GM10248 (cell line): ENCODE data around the gene LPAR3.

Source experiments
- CTCF ChIA-PET: fragments of 300-600 bp; sonication (Branson Sonifier 250); formaldehyde crosslinking; extraction: SDS; loops from one replicate; lab custom pipeline; 2021; ENCODE audit warnings: antibody characterized with exemption; lab: Yijun Ruan, JAX
- POLR2A ChIA-PET: fragments of 350-650 bp; sonication (Branson Sonifier 250); formaldehyde crosslinking; extraction: SDS; loops from one replicate; lab custom pipeline; 2020; ENCODE audit warnings: antibody characterized with exemption; lab: Yijun Ruan, JAX
- DNase-seq: peaks from one replicate; pipeline ENCODE4 v3.0.0; 2012; ENCODE audit errors: extremely low spot score
- CTCF ChIP-seq: IDR thresholded peaks from 2 replicates; pipeline ENCODE4 v1.5.1; 2012; ENCODE audit warnings: mild to moderate bottlenecking, low read depth; ENCODE audit errors: extremely low read depth, missing control alignments, control extremely low read depth

LPAR3 gene

GRCh38 chr1:84933011-84933611 is 40.1 kb upstream of the LPAR3 start:
- no peak for TF ChIP-seq CTCF
- CTCF ChIA-PET: interaction anchor here (1.0 to 3.7 kb wide), 6 partner anchors 10 to 209 kb away, joined by 3 to 35 read pairs (median 16); no protein-coding TSS in a partner anchor
- no peak for DNase-seq
- POLR2A ChIA-PET: no interaction called here

- no peak for TF ChIP-seq CTCF
- DNase-seq: no peak
- POLR2A ChIA-PET: no interaction called here
- CTCF ChIA-PET: interaction anchor here (1.2 to 2.4 kb wide), 2 partner anchors 10 to 14 kb away, joined by 3 to 9 read pairs; no protein-coding TSS in a partner anchor
Measured at GRCh38 chr1:84930831-84931230, 37.8 kb upstream of the LPAR3 start.

- no peak for TF ChIP-seq CTCF
- no peak for DNase-seq
- ChIA-PET POLR2A (no interaction called here), CTCF (interaction anchor here (2.4 kb wide), 1 partner anchor 15 kb away, joined by 9 read pairs; no protein-coding TSS in a partner anchor)
Measured at GRCh38 chr1:84930329-84930728, 37.3 kb upstream of the LPAR3 start.

- CTCF ChIA-PET: interaction anchor here (1.1 to 4.3 kb wide), 4 partner anchors 7 to 147 kb away, joined by 3 to 24 read pairs (median 12); no protein-coding TSS in a partner anchor
- TF ChIP-seq CTCF: no peak
- DNase-seq: no peak
- POLR2A ChIA-PET: no interaction called here
Measured at GRCh38 chr1:84929581-84929980, 36.6 kb upstream of the LPAR3 start.

GRCh38 chr1:84928979-84929378 is 36.0 kb upstream of the LPAR3 start:
- ChIA-PET POLR2A (no interaction called here), CTCF (interaction anchor here (1.1 to 4.3 kb wide), 6 partner anchors 8 to 454 kb away, joined by 3 to 24 read pairs (median 4); no protein-coding TSS in a partner anchor)
- no peak for TF ChIP-seq CTCF
- no peak for DNase-seq

- no peak for DNase-seq
- no peak for TF ChIP-seq CTCF
- ChIA-PET CTCF (interaction anchor here (1.1 to 4.2 kb wide), 7 partner anchors 11 to 312 kb away, joined by 3 to 29 read pairs (median 3); no protein-coding TSS in a partner anchor), POLR2A (no interaction called here)
Measured at GRCh38 chr1:84923317-84923716, 30.3 kb upstream of the LPAR3 start.
